GM12864 (cell line): ENCODE data around the gene C10orf95.

Experiments used
- DNase-seq: peaks from one replicate; pipeline ENCODE4 v3.0.0-alpha.2; 2011; ENCODE audit warnings: low read depth
- H3K4me3 ChIP-seq: 2 replicates; pipeline ENCODE4 v1.5.1; 2011; ENCODE audit warnings: mild to moderate bottlenecking, low read depth, low read length, control low read depth
- TF ChIP-seq, protein P1 (sequence below): IDR thresholded peaks from 2 replicates; pipeline ENCODE4 v1.5.1; 2011; ENCODE audit warnings: low read depth, mild to moderate bottlenecking, moderate library complexity, low read length, control low read depth, inconsistent platforms; ENCODE audit errors: missing control alignments

C10orf95 gene

DNA sequence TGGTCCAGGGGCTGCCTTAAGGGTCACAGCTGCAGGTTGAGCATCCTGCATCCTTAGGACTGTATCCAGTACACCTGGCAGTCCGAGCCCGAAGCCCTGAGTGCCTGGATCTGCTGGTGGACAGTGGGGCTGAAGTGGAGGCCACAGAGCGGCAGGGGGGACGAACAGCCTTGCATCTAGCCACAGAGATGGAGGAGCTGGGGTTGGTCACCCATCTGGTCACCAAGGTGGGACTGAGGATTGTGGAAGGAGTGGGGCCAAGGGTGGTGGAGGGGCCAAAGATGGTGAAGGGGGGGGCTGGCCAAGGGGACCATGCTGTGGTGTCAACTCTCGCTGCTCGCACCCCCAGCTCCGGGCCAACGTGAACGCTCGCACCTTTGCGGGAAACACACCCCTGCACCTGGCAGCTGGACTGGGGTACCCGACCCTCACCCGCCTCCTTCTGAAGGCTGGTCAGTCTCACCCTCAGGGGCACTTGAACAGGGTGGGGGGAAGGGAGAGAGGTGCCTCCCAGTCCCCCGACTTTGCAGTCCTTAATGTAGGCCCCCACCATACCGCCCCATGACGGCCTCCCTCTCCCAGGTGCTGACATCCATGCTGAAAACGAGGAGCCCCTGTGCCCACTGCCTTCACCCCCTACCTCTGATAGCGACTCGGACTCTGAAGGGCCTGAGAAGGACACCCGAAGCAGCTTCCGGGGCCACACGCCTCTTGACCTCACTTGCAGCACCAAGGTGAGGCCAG lies 50.6 kb downstream of the C10orf95 start:
- TF ChIP-seq, protein P1, sequence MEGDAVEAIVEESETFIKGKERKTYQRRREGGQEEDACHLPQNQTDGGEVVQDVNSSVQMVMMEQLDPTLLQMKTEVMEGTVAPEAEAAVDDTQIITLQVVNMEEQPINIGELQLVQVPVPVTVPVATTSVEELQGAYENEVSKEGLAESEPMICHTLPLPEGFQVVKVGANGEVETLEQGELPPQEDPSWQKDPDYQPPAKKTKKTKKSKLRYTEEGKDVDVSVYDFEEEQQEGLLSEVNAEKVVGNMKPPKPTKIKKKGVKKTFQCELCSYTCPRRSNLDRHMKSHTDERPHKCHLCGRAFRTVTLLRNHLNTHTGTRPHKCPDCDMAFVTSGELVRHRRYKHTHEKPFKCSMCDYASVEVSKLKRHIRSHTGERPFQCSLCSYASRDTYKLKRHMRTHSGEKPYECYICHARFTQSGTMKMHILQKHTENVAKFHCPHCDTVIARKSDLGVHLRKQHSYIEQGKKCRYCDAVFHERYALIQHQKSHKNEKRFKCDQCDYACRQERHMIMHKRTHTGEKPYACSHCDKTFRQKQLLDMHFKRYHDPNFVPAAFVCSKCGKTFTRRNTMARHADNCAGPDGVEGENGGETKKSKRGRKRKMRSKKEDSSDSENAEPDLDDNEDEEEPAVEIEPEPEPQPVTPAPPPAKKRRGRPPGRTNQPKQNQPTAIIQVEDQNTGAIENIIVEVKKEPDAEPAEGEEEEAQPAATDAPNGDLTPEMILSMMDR, result no peak
- H3K4me3 ChIP-seq, result no peak overlapping the region

DNA sequence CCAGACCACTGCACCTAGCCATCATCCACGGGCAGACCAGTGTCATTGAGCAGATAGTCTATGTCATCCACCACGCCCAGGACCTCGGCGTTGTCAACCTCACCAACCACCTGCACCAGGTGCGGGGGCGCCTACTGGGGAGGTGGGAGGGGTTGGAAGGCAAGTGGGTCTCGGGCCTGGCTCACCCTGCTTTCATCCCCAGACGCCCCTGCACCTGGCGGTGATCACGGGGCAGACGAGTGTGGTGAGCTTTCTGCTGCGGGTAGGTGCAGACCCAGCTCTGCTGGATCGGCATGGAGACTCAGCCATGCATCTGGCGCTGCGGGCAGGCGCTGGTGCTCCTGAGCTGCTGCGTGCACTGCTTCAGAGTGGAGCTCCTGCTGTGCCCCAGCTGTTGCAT lies 51.3 kb downstream of the C10orf95 start:
- DNase-seq, result no peak

More for the DNA sequence above, 50.6 kb downstream of the C10orf95 start:
- DNase-seq, result no peak

More for the DNA sequence above, 51.3 kb downstream of the C10orf95 start:
- peak overlapping the region; percentile 70 for H3K4me3 ChIP-seq
- TF ChIP-seq, protein P1, result no peak
